Measurements from ENCODE around the gene DDO. TPM values are rescaled to one million over a fixed set of nuclear protein-coding genes. Genes with fewer than 3 reads are reported as not detected.
"Not testable (repeated sequence)": the region's sequence is repeated elsewhere in the genome, so short reads cannot be mapped to it uniquely, and the experiment has no call there.

The DDO gene, protein sequence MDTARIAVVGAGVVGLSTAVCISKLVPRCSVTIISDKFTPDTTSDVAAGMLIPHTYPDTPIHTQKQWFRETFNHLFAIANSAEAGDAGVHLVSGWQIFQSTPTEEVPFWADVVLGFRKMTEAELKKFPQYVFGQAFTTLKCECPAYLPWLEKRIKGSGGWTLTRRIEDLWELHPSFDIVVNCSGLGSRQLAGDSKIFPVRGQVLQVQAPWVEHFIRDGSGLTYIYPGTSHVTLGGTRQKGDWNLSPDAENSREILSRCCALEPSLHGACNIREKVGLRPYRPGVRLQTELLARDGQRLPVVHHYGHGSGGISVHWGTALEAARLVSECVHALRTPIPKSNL
- not detected for polyA plus RNA-seq (2013, experiment 1 of 4)
- not detected for polyA plus RNA-seq (2013, experiment 2 of 4)
- polyA plus RNA-seq (2013, experiment 3 of 4), result not detected
- polyA plus RNA-seq (2013, experiment 4 of 4), result not detected

DNA sequence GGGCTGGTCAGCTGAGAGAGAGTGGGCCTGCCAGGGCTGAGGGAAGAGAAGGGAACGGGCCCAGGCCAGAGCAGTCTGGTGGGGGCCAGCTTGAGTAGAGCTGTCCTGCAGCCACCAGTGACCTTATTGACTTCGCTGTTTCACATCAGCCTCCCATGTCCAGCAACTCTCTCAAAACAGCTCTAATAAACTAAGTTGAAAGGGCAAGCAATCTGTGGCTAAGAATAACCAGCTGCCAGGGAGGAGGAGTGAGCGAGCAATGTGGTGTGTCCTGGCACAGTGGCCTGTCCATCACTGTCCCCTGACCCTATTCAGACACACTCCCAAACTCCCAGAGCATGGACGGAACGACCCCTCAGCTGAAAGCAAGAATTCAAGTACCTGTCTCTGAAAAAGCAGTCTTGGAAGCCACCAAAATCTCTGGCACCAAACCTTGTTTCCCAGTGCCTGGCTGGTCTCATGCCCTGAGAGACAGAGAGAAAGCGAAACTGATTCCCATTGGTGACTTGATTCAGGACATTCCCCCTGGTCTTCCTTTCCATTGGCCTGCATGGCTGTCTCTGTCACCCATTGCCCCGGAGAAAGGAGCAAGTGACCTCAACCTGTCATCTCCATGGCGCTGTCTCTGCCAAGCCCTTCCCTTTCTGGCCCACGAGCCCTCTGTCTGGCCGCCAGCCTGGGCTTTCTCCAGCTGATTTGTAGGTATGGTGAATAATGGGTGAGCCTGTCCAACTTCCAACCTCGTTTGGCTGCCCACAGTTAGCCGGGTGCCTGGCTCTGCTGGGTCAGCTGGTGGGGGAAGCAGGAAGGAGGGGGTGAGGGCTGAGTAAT lies at the start of gene DDO:
DDO (minus strand) TSS at position 490 of the 831 bp plus-strand sequence. CDS start 2,113 bp downstream, outside the sequence.
- H3K9me3 ChIP-seq (ENCODE audit: control insufficient read depth, low read length), result no peaks in the 10 kb centered on the region
- no peaks in the 10 kb centered on the region for H3K27me3 ChIP-seq (ENCODE audit: control insufficient read depth, insufficient read depth, low read length, poor library complexity, severe bottlenecking)
- H3K4me1 ChIP-seq (ENCODE audit: control insufficient read depth, insufficient read depth, low read length), result no peaks in the 10 kb centered on the region
- WGBS, 2 experiments, result 93 to 94% methylated on average over 12 of the region's 12 CpGs
- H3K36me3 ChIP-seq (ENCODE audit: control insufficient read depth, insufficient read depth, low read length), result no peaks in the 10 kb centered on the region
- H3K27ac ChIP-seq (ENCODE audit: insufficient read depth, low read depth, low read length, poor library complexity, severe bottlenecking), result no peak within 1 kb of the TSS
- no peak within 1 kb of the TSS for H3K4me3 ChIP-seq (ENCODE audit: insufficient read depth, low read depth, low read length)

DNA sequence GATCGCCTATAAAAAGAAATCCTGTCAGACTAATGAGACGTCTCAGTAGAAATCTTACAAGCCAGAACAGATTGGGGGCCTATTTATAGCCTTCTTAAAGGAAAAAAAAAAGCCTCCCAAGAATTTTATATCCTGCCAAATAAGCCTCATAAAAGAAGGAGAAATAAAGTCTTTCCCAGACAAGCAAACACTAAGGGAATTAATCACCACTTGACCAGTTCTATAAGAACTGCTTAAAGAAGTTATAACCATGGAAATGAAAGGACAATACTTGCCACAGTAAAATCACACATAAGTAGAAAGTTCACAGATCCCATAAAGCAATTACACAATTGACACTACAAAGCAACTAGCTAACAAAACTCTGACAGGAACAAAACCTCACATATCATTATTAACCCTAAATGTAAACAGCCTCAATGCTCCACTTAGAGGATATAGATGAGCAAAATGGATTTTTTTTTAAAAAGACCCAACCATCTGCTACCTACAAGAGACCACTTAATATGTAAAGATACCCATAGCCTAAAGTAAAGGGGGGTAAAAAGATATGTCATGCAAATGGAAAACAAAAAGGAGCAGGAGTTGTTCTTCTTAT lies 47.6 kb upstream of the DDO start:
- 93 to 97% methylated on average over 2 of the region's 2 CpGs for WGBS, 2 experiments
- Histone ChIP-seq H3K36me3 (ENCODE audit: control insufficient read depth, insufficient read depth, low read length) (no peaks in the 10 kb centered on the region), H3K4me3 (ENCODE audit: insufficient read depth, low read depth, low read length) (no peak overlapping the region), H3K9me3 (ENCODE audit: control insufficient read depth, low read length) (no peaks in the 10 kb centered on the region), H3K27me3 (ENCODE audit: control insufficient read depth, insufficient read depth, low read length, poor library complexity, severe bottlenecking) (no peaks in the 10 kb centered on the region), H3K4me1 (ENCODE audit: control insufficient read depth, insufficient read depth, low read length) (no peaks in the 10 kb centered on the region), H3K27ac (ENCODE audit: insufficient read depth, low read depth, low read length, poor library complexity, severe bottlenecking) (no peak overlapping the region)

DNA sequence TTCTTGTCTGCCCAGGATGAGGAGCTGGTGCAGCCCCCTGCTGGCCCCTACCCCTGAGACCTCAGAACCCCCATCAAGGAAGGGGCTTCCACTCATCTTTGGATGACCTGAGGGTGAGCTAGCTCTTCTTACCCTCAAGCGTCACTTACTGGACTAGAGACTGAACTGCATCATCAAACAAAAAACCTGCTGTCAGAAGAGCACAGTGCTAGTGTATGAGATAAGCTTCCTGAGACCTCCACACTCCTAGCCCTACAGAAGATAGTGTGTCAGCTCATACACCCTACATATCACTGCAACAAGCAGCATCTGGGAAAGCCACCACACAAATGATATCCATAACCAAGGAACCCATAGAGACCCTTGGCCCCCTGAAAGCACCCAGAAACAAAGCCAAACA lies 46.0 kb upstream of the DDO start:
- no peak overlapping the region for H3K4me3 ChIP-seq (ENCODE audit: insufficient read depth, low read depth, low read length)
- no peaks in the 10 kb centered on the region for H3K27me3 ChIP-seq (ENCODE audit: control insufficient read depth, insufficient read depth, low read length, poor library complexity, severe bottlenecking)
- H3K9me3 ChIP-seq (ENCODE audit: control insufficient read depth, low read length), result no peaks in the 10 kb centered on the region
- H3K4me1 ChIP-seq (ENCODE audit: control insufficient read depth, insufficient read depth, low read length), result no peaks in the 10 kb centered on the region
- no peaks in the 10 kb centered on the region for H3K36me3 ChIP-seq (ENCODE audit: control insufficient read depth, insufficient read depth, low read length)
- H3K27ac ChIP-seq (ENCODE audit: insufficient read depth, low read depth, low read length, poor library complexity, severe bottlenecking), result no peak overlapping the region
- 100% methylated on average over 1 of the region's 1 CpG for WGBS, 2 experiments

DNA sequence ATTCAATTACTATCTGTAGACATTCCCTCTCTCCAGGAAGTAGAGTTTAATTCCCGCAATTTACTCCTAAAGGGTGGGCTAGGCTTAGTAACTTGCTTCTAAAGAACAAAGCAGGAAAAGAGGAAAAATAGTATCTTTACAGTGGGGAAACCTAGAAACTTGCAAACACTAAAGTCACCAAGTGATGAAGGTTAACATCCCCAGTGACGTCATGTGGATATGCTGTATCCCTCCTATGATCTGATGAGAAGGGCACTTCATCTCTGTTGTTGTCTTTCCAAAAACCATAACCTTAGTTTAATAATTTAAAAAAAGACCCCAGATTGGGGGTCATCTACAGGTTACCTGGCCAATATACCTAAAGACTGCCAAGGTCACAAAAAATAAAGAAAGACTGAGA lies 43.8 kb upstream of the DDO start:
- Histone ChIP-seq H3K27me3 (ENCODE audit: control insufficient read depth, insufficient read depth, low read length, poor library complexity, severe bottlenecking) (no peaks in the 10 kb centered on the region), H3K4me1 (ENCODE audit: control insufficient read depth, insufficient read depth, low read length) (no peaks in the 10 kb centered on the region), H3K9me3 (ENCODE audit: control insufficient read depth, low read length) (no peaks in the 10 kb centered on the region), H3K27ac (ENCODE audit: insufficient read depth, low read depth, low read length, poor library complexity, severe bottlenecking) (no peak overlapping the region), H3K36me3 (ENCODE audit: control insufficient read depth, insufficient read depth, low read length) (no peaks in the 10 kb centered on the region), H3K4me3 (ENCODE audit: insufficient read depth, low read depth, low read length) (no peak overlapping the region)
- 88 to 94% methylated on average over 2 of the region's 2 CpGs for WGBS, 2 experiments

DNA sequence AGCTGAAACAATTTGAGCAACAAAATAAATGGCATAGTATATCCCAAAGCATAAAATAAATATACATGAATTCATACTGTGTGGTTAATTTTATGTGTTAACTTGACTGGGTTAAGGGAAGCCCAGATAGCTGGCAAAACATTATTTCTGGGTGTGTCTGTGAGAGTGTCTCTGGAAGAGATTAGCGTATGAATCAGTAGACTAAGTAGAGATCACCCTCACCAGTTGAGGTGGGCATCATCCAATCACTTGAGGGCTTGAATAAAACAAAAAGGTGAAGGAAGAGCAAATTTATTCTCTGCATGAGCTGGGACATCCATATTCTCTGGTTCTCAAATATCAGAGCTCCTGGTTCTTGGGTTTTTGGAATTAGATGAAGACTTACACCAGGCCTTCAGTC lies 43.1 kb upstream of the DDO start:
- no peak overlapping the region for H3K27ac ChIP-seq (ENCODE audit: insufficient read depth, low read depth, low read length, poor library complexity, severe bottlenecking)
- no peak overlapping the region for H3K4me3 ChIP-seq (ENCODE audit: insufficient read depth, low read depth, low read length)
- no peaks in the 10 kb centered on the region for H3K36me3 ChIP-seq (ENCODE audit: control insufficient read depth, insufficient read depth, low read length)
- H3K27me3 ChIP-seq (ENCODE audit: control insufficient read depth, insufficient read depth, low read length, poor library complexity, severe bottlenecking), result no peaks in the 10 kb centered on the region
- no peaks in the 10 kb centered on the region for H3K9me3 ChIP-seq (ENCODE audit: control insufficient read depth, low read length)
- 90 to 100% methylated on average over 1 of the region's 1 CpG for WGBS, 2 experiments
- no peaks in the 10 kb centered on the region for H3K4me1 ChIP-seq (ENCODE audit: control insufficient read depth, insufficient read depth, low read length)

DNA sequence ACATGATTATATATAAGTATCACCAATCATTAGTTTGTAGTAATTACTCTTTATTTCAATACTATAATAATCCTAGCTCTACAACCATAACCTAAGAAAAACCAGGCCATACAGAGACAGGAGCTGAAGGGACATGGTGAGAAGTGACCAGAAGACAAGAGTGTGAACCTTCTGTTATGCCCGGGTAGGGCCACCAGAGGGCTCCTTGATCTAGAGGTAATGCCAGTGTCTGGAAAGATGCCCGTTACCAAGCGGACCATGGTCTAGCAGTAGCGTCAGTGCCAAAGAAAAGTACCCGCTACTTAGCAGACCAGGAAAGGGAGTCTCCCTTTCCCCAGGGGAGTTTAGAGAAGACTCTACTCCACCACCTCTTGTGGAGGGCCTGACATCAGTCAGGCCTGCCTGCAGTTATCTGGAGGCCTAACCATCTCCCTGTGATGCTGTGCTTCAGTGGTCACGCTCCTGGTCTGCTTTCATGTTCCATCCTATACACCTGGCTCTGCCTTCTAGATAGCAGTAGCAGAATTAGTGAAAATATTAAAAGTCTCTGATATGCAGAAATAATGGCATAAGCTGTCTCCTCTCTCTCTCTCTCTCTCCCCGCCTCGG lies 42.3 kb upstream of the DDO start:
- not testable (repeated sequence) for H3K27me3 ChIP-seq (ENCODE audit: control insufficient read depth, insufficient read depth, low read length, poor library complexity, severe bottlenecking); H3K4me3 ChIP-seq (ENCODE audit: insufficient read depth, low read depth, low read length); H3K27ac ChIP-seq (ENCODE audit: insufficient read depth, low read depth, low read length, poor library complexity, severe bottlenecking); H3K4me1 ChIP-seq (ENCODE audit: control insufficient read depth, insufficient read depth, low read length); H3K9me3 ChIP-seq (ENCODE audit: control insufficient read depth, low read length); H3K36me3 ChIP-seq (ENCODE audit: control insufficient read depth, insufficient read depth, low read length)
- 90 to 91% methylated on average over 8 of the region's 8 CpGs for WGBS, 2 experiments

DNA sequence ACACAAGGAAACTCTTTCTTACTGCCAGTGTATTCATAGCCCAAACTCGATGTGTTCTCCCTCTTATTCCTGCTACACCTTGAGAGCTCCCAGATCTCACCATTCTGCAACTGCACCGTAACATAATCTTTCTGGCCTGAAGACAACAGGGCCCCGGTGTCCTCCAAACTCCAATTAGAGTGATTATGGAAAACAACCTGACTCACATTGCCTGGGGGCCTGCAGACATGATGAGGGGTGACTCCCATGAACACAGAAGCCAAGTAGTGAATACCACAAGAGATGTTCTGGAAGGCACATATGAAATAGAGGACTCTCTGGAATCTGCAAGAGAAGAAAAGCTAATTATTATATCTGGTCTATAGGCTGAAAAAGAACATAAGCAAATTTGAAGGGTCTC lies 41.3 kb upstream of the DDO start:
- H3K27ac ChIP-seq (ENCODE audit: insufficient read depth, low read depth, low read length, poor library complexity, severe bottlenecking), result no peak overlapping the region
- 93 to 94% methylated on average over 3 of the region's 3 CpGs for WGBS, 2 experiments
- no peaks in the 10 kb centered on the region for H3K27me3 ChIP-seq (ENCODE audit: control insufficient read depth, insufficient read depth, low read length, poor library complexity, severe bottlenecking)
- H3K36me3 ChIP-seq (ENCODE audit: control insufficient read depth, insufficient read depth, low read length), result no peaks in the 10 kb centered on the region
- H3K4me3 ChIP-seq (ENCODE audit: insufficient read depth, low read depth, low read length), result no peak overlapping the region
- H3K4me1 ChIP-seq (ENCODE audit: control insufficient read depth, insufficient read depth, low read length), result no peaks in the 10 kb centered on the region
- no peaks in the 10 kb centered on the region for H3K9me3 ChIP-seq (ENCODE audit: control insufficient read depth, low read length)

DNA sequence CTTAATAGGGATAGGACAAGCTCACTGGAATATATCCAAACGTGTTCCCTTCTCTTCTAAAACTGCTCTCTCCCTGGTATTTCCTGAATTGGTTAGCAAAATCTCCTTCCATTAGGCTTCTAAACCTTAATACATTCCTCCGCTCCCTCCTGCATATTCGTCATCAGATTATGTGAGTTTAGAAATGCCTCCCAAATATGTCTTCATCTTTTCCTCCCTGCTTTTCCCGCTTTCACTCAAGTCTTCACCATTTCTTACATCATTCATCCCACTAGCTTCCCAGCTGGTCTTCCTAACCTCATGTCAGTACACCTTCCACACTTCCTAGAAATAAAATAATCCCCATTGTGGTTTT lies 34.1 kb upstream of the DDO start:
- no peaks in the 10 kb centered on the region for H3K9me3 ChIP-seq (ENCODE audit: control insufficient read depth, low read length)
- H3K27ac ChIP-seq (ENCODE audit: insufficient read depth, low read depth, low read length, poor library complexity, severe bottlenecking), result no peak overlapping the region
- H3K27me3 ChIP-seq (ENCODE audit: control insufficient read depth, insufficient read depth, low read length, poor library complexity, severe bottlenecking), result no peaks in the 10 kb centered on the region
- no peaks in the 10 kb centered on the region for H3K36me3 ChIP-seq (ENCODE audit: control insufficient read depth, insufficient read depth, low read length)
- no peaks in the 10 kb centered on the region for H3K4me1 ChIP-seq (ENCODE audit: control insufficient read depth, insufficient read depth, low read length)
- no peak overlapping the region for H3K4me3 ChIP-seq (ENCODE audit: insufficient read depth, low read depth, low read length)
- 88 to 89% methylated on average over 4 of the region's 4 CpGs for WGBS, 2 experiments

DNA sequence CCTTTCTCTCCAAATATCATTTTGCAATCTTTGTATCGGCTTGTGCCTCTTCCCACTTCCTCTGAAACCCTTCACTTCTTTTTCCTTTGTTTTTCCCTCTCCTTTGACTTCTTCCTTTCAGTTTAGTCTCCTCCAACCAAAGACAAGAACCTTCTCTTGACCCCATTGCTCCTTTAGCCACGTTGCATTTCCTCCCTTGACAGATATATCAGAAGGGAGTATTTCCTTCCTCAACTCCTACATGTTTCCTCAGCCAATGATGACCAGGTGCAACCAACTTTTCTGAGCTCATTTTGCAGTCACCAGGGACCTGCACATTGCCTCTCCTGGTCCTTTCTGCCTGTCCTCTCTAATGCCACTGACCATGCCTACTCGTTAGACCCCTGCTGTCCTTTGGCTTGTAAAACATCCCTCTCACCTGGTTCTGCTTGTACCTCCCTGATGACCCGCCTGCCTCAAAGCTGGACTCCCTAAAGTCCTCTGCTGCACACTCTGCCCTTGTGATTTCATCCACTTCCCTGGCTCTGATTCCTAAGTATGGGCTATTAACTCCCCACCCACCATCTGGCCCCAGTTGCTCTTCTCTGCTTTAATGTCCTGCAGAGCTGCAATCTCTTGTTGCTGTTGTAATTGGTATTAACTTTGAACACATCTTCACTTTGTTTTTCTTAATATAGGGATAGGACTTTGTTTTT lies 33.6 kb upstream of the DDO start:
- Histone ChIP-seq H3K27me3 (ENCODE audit: control insufficient read depth, insufficient read depth, low read length, poor library complexity, severe bottlenecking) (no peaks in the 10 kb centered on the region), H3K36me3 (ENCODE audit: control insufficient read depth, insufficient read depth, low read length) (no peaks in the 10 kb centered on the region), H3K4me1 (ENCODE audit: control insufficient read depth, insufficient read depth, low read length) (no peaks in the 10 kb centered on the region), H3K4me3 (ENCODE audit: insufficient read depth, low read depth, low read length) (no peak overlapping the region), H3K9me3 (ENCODE audit: control insufficient read depth, low read length) (no peaks in the 10 kb centered on the region), H3K27ac (ENCODE audit: insufficient read depth, low read depth, low read length, poor library complexity, severe bottlenecking) (no peak overlapping the region)
- 86 to 88% methylated on average over 4 of the region's 4 CpGs for WGBS, 2 experiments

Measured in ectodermal cell (in vitro differentiated cells).